8988T (cell line): ENCODE results near the gene GNPDA2.
"Not testable (repeated sequence)": the region's sequence is repeated elsewhere in the genome, so short reads cannot be mapped to it uniquely, and the experiment has no call there.

Experiments
- DNase-seq: peaks from one replicate; pipeline ENCODE4 v3.0.0; 2011

The GNPDA2 gene

GRCh38 chr4:44726038-44726871 lies at the start of gene GNPDA2:
Gene GNPDA2, minus strand, starts transcription at chr4:44726556. Its CDS starts 4,349 bp downstream, at chr4:44722207.
- peak; percentile 55 for DNase-seq

GRCh38 chr4:44772340-44772739 lies 46.0 kb upstream of the GNPDA2 start:
- DNase-seq = no peak

- DNase-seq = no peak
Measured at GRCh38 chr4:44771789-44772188, 45.4 kb upstream of the GNPDA2 start.

- DNase-seq = no peak
Measured at GRCh38 chr4:44766453-44766852, 40.1 kb upstream of the GNPDA2 start.

GRCh38 chr4:44765116-44765515 lies 38.8 kb upstream of the GNPDA2 start:
- no peak for DNase-seq

- DNase-seq = no peak
Measured at GRCh38 chr4:44761306-44761705, 35.0 kb upstream of the GNPDA2 start.

GRCh38 chr4:44760142-44760898 lies 34.0 kb upstream of the GNPDA2 start:
- DNase-seq = no peak

- DNase-seq = no peak
Measured at GRCh38 chr4:44756559-44756958, 30.2 kb upstream of the GNPDA2 start.

- no peak for DNase-seq
Measured at GRCh38 chr4:44740201-44740600, 13.8 kb upstream of the GNPDA2 start.

- no peak for DNase-seq
Measured at GRCh38 chr4:44738615-44739014, 12.3 kb upstream of the GNPDA2 start.

- DNase-seq = no peak
Measured at GRCh38 chr4:44736900-44737299, 10.5 kb upstream of the GNPDA2 start.

GRCh38 chr4:44728694-44729093 lies 2.3 kb upstream of the GNPDA2 start:
- not testable (repeated sequence) for DNase-seq

- DNase-seq = no peak
Measured at GRCh38 chr4:44727471-44727870, 1.1 kb upstream of the GNPDA2 start.

- DNase-seq = no peak
Measured at GRCh38 chr4:44725726-44726037, 674 bp downstream of the GNPDA2 start.

GRCh38 chr4:44725166-44725565 lies 1.2 kb downstream of the GNPDA2 start:
- no peak for DNase-seq

- DNase-seq = no peak
Measured at GRCh38 chr4:44722001-44722400, 4.4 kb downstream of the GNPDA2 start.

GRCh38 chr4:44720371-44720770 lies 6.0 kb downstream of the GNPDA2 start:
- no peak for DNase-seq

GRCh38 chr4:44716597-44716996 lies 9.8 kb downstream of the GNPDA2 start:
- no peak for DNase-seq

- DNase-seq = no peak
Measured at GRCh38 chr4:44713125-44713524, 13.2 kb downstream of the GNPDA2 start.

GRCh38 chr4:44704673-44705072 lies 21.7 kb downstream of the GNPDA2 start:
- DNase-seq = no peak

- DNase-seq = no peak
Measured at GRCh38 chr4:44701037-44701436, 25.3 kb downstream of the GNPDA2 start.

- no peak for DNase-seq
Measured at GRCh38 chr4:44700427-44700826, 25.9 kb downstream of the GNPDA2 start.

GRCh38 chr4:44684648-44685047 lies 41.7 kb downstream of the GNPDA2 start:
- DNase-seq = no peak

GRCh38 chr4:44679060-44679459 lies 47.3 kb downstream of the GNPDA2 start:
- no peak for DNase-seq
